Measurements from ENCODE around the gene GRK5. TPM values are rescaled to one million over a fixed set of nuclear protein-coding genes. Genes with fewer than 3 reads are reported as not detected.

The GRK5 gene
- total and polyA plus RNA-seq, 3 experiments from 2014 or later = 7.7 to 13.8 (median 13.6) TPM

GRCh38 chr10:119209035-119209735 lies 1.8 kb downstream of the GRK5 start:
- Mint-ChIP-seq H3K27ac (peak overlapping the region; percentile 19 to 97 (median 89)), H3K4me3 (peak overlapping the region; percentile 87 to 99 (median 94)), H3K36me3 (peaks cover 0 to 6% (median 0%) of the 10 kb centered on the region in 3 donors), H3K4me1 (peaks cover 48 to 66% (median 57%) of the 10 kb centered on the region in 3 donors), H3K27me3 (peaks cover 0 to 2% of the 10 kb centered on the region in 2 donors), H3K9me3 (no peaks in the 10 kb centered on the region)
- Histone ChIP-seq H3K27me3 (ENCODE audit: insufficient read depth, low read length, poor library complexity, severe bottlenecking) (no peaks in the 10 kb centered on the region), H3K9me3 (ENCODE audit: low read length) (no peaks in the 10 kb centered on the region), H3K27ac (ENCODE audit: low read depth, low read length) (no peak overlapping the region), H3K4me1 (ENCODE audit: insufficient read depth, low read length) (peaks cover 53% of the 10 kb centered on the region), H3K4me3 (ENCODE audit: low read length) (peak overlapping the region; percentile 78), H3K36me3 (ENCODE audit: insufficient read depth, low read length) (no peaks in the 10 kb centered on the region)
- CTCF ChIA-PET = interaction anchor here (0.7 to 8.6 kb wide), 20 partner anchors 9 to 335 kb away, joined by 3 to 112 read pairs (median 4); partner anchors contain the start of gene RGS10
- POLR2A ChIA-PET = interaction anchor here (0.6 to 1.6 kb wide), 7 partner anchors 49 to 331 kb away, joined by 3 to 13 read pairs (median 4); no protein-coding TSS in a partner anchor
- peak; percentile 20 to 73 (median 48) for DNase-seq

- Mint-ChIP-seq H3K27me3 (peaks cover 0 to 2% of the 10 kb centered on the region in 2 donors), H3K9me3 (no peaks in the 10 kb centered on the region), H3K4me3 (peak overlapping the region; percentile 87 to 99 (median 94)), H3K4me1 (peaks cover 49 to 72% (median 59%) of the 10 kb centered on the region in 3 donors), H3K36me3 (peaks cover 0 to 6% (median 0%) of the 10 kb centered on the region in 3 donors), H3K27ac (peak overlapping the region in 7 of 8 donors; percentile 66 to 97 (median 90))
- ChIA-PET POLR2A (interaction anchor here (0.6 to 1.6 kb wide), 5 partner anchors 92 to 331 kb away, joined by 3 to 13 read pairs (median 3); no protein-coding TSS in a partner anchor), CTCF (interaction anchor here (0.7 to 8.6 kb wide), 19 partner anchors 8 to 285 kb away, joined by 3 to 112 read pairs (median 4); no protein-coding TSS in a partner anchor)
- Histone ChIP-seq H3K9me3 (ENCODE audit: low read length) (no peaks in the 10 kb centered on the region), H3K27me3 (ENCODE audit: insufficient read depth, low read length, poor library complexity, severe bottlenecking) (no peaks in the 10 kb centered on the region), H3K36me3 (ENCODE audit: insufficient read depth, low read length) (no peaks in the 10 kb centered on the region), H3K4me1 (ENCODE audit: insufficient read depth, low read length) (peaks cover 59% of the 10 kb centered on the region), H3K4me3 (ENCODE audit: low read length) (peak overlapping the region; percentile 78), H3K27ac (ENCODE audit: low read depth, low read length) (no peak overlapping the region)
- no peak for DNase-seq
Observed at GRCh38 chr10:119209736-119210355, 2.5 kb downstream of the GRK5 start.

GRCh38 chr10:119210633-119211032 lies 3.3 kb downstream of the GRK5 start:
- Mint-ChIP-seq H3K9me3 (no peaks in the 10 kb centered on the region), H3K36me3 (peaks cover 0 to 6% (median 0%) of the 10 kb centered on the region in 3 donors), H3K27me3 (peaks cover 0 to 2% of the 10 kb centered on the region in 2 donors), H3K4me1 (peaks cover 49 to 76% (median 59%) of the 10 kb centered on the region in 3 donors), H3K27ac (peak overlapping the region in 3 of 8 donors; percentile 6 to 90 (median 89)), H3K4me3 (no peak overlapping the region)
- Histone ChIP-seq H3K27ac (ENCODE audit: low read depth, low read length) (no peak overlapping the region), H3K27me3 (ENCODE audit: insufficient read depth, low read length, poor library complexity, severe bottlenecking) (no peaks in the 10 kb centered on the region), H3K36me3 (ENCODE audit: insufficient read depth, low read length) (no peaks in the 10 kb centered on the region), H3K4me1 (ENCODE audit: insufficient read depth, low read length) (peaks cover 64% of the 10 kb centered on the region), H3K9me3 (ENCODE audit: low read length) (no peaks in the 10 kb centered on the region), H3K4me3 (ENCODE audit: low read length) (no peak overlapping the region)
- no peak for DNase-seq
- ChIA-PET POLR2A (interaction anchor here (0.7 to 1.1 kb wide), 2 partner anchors 92 to 234 kb away, joined by 3 to 4 read pairs; no protein-coding TSS in a partner anchor), CTCF (interaction anchor here (1.5 to 8.6 kb wide), 4 partner anchors 12 to 207 kb away, joined by 5 to 112 read pairs (median 8); no protein-coding TSS in a partner anchor)

- Mint-ChIP-seq H3K9me3 (no peaks in the 10 kb centered on the region), H3K27me3 (peaks cover 0 to 2% of the 10 kb centered on the region in 2 donors), H3K36me3 (peaks cover 0 to 6% (median 0%) of the 10 kb centered on the region in 3 donors), H3K4me1 (peaks cover 46 to 73% (median 54%) of the 10 kb centered on the region in 3 donors), H3K4me3 (peak overlapping the region in 4 of 7 donors; percentile 54 to 76 (median 66)), H3K27ac (peak overlapping the region in 7 of 8 donors; percentile 66 to 93 (median 89))
- POLR2A ChIA-PET = interaction anchor here (1.1 to 1.4 kb wide), 2 partner anchors 58 to 91 kb away, joined by 4 read pairs; no protein-coding TSS in a partner anchor
- Histone ChIP-seq H3K4me3 (ENCODE audit: low read length) (peak overlapping the region; percentile 32), H3K27ac (ENCODE audit: low read depth, low read length) (no peak overlapping the region), H3K36me3 (ENCODE audit: insufficient read depth, low read length) (no peaks in the 10 kb centered on the region), H3K9me3 (ENCODE audit: low read length) (no peaks in the 10 kb centered on the region), H3K4me1 (ENCODE audit: insufficient read depth, low read length) (peaks cover 58% of the 10 kb centered on the region), H3K27me3 (ENCODE audit: insufficient read depth, low read length, poor library complexity, severe bottlenecking) (no peaks in the 10 kb centered on the region)
- CTCF ChIA-PET = interaction anchor here (1.5 to 8.6 kb wide), 2 partner anchors 94 to 207 kb away, joined by 5 to 112 read pairs; no protein-coding TSS in a partner anchor
- DNase-seq = no peak
Observed at GRCh38 chr10:119211176-119211575, 3.8 kb downstream of the GRK5 start.

GRCh38 chr10:119211625-119212441 lies 4.5 kb downstream of the GRK5 start:
- H3K36me3 ChIP-seq (ENCODE audit: insufficient read depth, low read length) = no peaks in the 10 kb centered on the region
- peak overlapping the region; percentile 51 for H3K27ac ChIP-seq (ENCODE audit: low read depth, low read length)
- H3K36me3 Mint-ChIP-seq = peaks cover 0 to 4% (median 0%) of the 10 kb centered on the region in 3 donors
- peak overlapping the region; percentile 88 to 93 (median 89) for H3K27ac Mint-ChIP-seq
- DNase-seq = peak in 2 of 5 donors; percentile 40 to 61
- peak overlapping the region in 6 of 7 donors; percentile 42 to 77 (median 66) for H3K4me3 Mint-ChIP-seq
- H3K9me3 Mint-ChIP-seq = no peaks in the 10 kb centered on the region
- ChIA-PET CTCF (interaction anchor here (0.8 to 8.6 kb wide), 4 partner anchors 11 to 233 kb away, joined by 3 to 112 read pairs (median 4); no protein-coding TSS in a partner anchor), POLR2A (interaction anchor here (1.1 to 1.4 kb wide), 2 partner anchors 58 to 90 kb away, joined by 4 read pairs; no protein-coding TSS in a partner anchor)
- no peaks in the 10 kb centered on the region for H3K9me3 ChIP-seq (ENCODE audit: low read length)
- peaks cover 0 to 2% of the 10 kb centered on the region in 2 donors for H3K27me3 Mint-ChIP-seq
- H3K4me1 ChIP-seq (ENCODE audit: insufficient read depth, low read length) = peaks cover 54% of the 10 kb centered on the region
- peak overlapping the region; percentile 32 for H3K4me3 ChIP-seq (ENCODE audit: low read length)
- peaks cover 44 to 68% (median 50%) of the 10 kb centered on the region in 3 donors for H3K4me1 Mint-ChIP-seq
- H3K27me3 ChIP-seq (ENCODE audit: insufficient read depth, low read length, poor library complexity, severe bottlenecking) = no peaks in the 10 kb centered on the region

- no peak overlapping the region for H3K27ac Mint-ChIP-seq
- POLR2A ChIA-PET = no interaction called here
- CTCF ChIA-PET = interaction anchor here (1.1 to 1.5 kb wide), 3 partner anchors 8 to 97 kb away, joined by 3 to 5 read pairs (median 3); partner anchors contain the start of gene GRK5
Observed at GRCh38 chr10:119215371-119215770, 8.0 kb downstream of the GRK5 start.

GRCh38 chr10:119216127-119216526 lies 8.8 kb downstream of the GRK5 start:
- ChIA-PET CTCF (no interaction called here), POLR2A (no interaction called here)
- Mint-ChIP-seq H3K36me3 (no peaks in the 10 kb centered on the region), H3K4me1 (peaks cover 24 to 51% (median 25%) of the 10 kb centered on the region in 3 donors), H3K9me3 (no peaks in the 10 kb centered on the region), H3K27me3 (no peaks in the 10 kb centered on the region), H3K27ac (no peak overlapping the region), H3K4me3 (no peak overlapping the region)
- no peaks in the 10 kb centered on the region for H3K27me3 ChIP-seq (ENCODE audit: insufficient read depth, low read length, poor library complexity, severe bottlenecking)
- peaks cover 49% of the 10 kb centered on the region for H3K4me1 ChIP-seq (ENCODE audit: insufficient read depth, low read length)
- no peaks in the 10 kb centered on the region for H3K36me3 ChIP-seq (ENCODE audit: insufficient read depth, low read length)
- H3K9me3 ChIP-seq (ENCODE audit: low read length) = no peaks in the 10 kb centered on the region
- no peak for DNase-seq
- H3K27ac ChIP-seq (ENCODE audit: low read depth, low read length) = no peak overlapping the region
- H3K4me3 ChIP-seq (ENCODE audit: low read length) = no peak overlapping the region

More at GRCh38 chr10:119215371-119215770, 8.0 kb downstream of the GRK5 start:
- Histone ChIP-seq H3K9me3 (ENCODE audit: low read length) (no peaks in the 10 kb centered on the region), H3K4me1 (ENCODE audit: insufficient read depth, low read length) (peaks cover 55% of the 10 kb centered on the region), H3K27ac (ENCODE audit: low read depth, low read length) (no peak overlapping the region), H3K27me3 (ENCODE audit: insufficient read depth, low read length, poor library complexity, severe bottlenecking) (no peaks in the 10 kb centered on the region), H3K4me3 (ENCODE audit: low read length) (no peak overlapping the region), H3K36me3 (ENCODE audit: insufficient read depth, low read length) (no peaks in the 10 kb centered on the region)
- Mint-ChIP-seq H3K27me3 (no peaks in the 10 kb centered on the region), H3K36me3 (no peaks in the 10 kb centered on the region), H3K9me3 (no peaks in the 10 kb centered on the region), H3K4me3 (no peak overlapping the region), H3K4me1 (peaks cover 24 to 56% (median 28%) of the 10 kb centered on the region in 3 donors)
- no peak for DNase-seq

Data from CD8-positive, alpha-beta memory T cell (primary cell).